ENCODE data around the gene CAV3.

Gene CAV3

DNA sequence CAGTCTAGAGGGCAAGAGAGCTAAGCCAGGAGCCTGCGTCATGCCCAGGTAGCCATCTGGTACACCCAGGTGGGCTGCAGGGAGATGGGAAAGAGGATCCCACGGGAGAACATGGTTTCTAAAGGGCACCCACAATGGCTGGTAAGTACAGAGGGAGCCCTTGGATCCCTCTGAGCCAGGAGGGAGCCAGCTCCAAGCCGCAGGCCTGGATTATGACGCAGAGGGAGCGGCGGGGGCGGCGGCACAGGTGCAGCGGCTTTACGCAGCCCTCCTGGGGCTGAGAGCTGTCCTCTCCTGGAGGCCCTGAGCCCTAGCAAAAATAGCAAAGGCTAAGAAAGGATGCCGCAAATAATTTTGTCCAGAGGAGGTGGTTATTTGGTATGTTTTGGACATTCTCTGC lies 2.8 kb downstream of the CAV3 start:
- DNase-seq = no peak

DNA sequence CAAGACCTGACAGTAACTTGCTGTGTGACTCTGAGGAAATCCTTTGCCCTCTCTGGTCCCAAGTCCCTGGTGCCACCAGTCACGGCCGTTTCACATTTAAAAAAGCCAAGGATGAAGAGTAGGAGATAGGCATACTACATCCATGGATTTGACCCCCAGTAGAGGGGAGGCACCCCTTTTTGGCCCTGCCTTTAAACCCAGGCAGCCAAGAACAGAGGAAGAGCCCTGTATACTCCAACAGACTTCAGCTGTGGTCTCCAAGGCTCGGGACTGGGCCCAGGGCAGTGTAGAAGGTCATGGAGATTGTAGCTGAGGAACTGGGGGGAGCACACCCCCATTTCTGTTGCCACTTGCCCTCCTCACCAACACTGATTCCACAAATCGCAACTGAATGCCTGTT lies 3.7 kb downstream of the CAV3 start:
- DNase-seq = no peak

DNA sequence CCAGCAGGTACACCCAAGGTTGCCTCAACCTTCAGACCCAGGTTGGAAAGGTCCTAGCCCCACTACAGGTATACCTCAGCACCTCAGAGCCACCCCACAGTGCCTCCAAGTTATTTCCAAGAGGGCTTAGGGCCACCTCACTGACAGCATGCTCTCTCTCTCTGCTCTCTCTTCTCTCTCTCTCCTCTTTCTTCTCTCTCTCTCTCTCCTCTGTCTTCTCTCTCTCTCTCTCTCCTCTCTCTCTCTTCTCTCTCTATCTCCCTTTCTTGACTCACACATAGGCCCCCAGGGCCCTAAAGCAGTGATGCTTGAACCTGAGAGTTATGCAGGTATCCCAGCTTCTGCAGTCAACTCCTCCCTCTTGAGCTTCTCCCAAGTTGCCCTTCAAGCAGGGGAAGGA lies 4.2 kb downstream of the CAV3 start:
- DNase-seq = no peak

DNA sequence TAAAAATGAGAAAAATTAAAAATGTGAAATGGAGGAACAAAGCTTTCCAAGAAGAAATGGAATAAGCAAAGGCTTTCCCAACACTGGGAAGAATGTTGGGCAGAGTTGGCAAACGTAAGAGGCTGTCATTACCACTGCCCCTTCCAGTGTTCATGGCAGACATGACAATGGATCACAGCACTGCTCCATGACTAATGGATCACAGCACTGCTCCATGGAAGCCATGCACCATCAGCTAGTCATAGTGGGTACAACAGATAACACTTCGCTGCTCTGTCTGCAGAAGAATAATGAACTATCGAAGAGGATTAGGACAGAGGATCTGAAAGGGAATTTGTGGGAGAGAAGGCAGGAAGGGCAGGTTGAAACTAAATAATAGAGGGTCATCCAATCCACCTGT lies 5.0 kb downstream of the CAV3 start:
- no peak for DNase-seq

DNA sequence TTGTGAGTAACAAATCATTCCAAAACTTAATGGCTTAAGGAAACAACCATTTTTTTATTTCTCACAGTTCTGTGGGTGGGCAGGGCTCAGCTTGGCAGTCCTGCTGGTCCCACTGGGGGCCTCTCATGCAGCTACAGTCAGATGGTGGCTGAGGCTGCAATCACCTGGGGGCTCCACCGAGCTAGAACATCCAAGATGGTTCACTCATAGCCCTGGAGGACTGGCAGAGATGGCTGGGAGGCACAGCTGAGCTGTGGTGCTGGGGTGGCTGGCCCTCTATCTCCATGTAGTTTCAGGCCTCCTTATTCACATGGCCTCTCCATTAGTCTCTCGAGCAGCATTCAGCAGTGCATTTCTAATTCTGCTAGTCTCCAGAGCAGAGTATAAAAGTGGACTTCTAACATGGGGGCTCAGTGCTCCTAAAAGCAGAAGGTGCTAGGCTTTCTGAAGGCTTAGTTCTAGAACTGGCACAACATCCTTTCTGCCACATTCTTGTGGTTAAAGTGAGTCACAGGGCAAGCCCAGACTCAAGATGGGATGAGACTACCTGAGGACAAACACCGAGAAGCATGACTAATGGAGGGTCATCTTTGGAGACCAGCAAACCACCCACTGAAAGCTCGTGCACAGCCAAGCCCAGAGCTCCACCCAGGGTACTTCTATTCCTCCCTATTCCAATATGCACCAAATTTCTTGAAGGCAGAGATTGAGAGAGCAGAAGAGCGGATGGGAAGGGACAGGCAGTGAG lies 6.3 kb downstream of the CAV3 start:
- DNase-seq = peak; percentile 82

DNA sequence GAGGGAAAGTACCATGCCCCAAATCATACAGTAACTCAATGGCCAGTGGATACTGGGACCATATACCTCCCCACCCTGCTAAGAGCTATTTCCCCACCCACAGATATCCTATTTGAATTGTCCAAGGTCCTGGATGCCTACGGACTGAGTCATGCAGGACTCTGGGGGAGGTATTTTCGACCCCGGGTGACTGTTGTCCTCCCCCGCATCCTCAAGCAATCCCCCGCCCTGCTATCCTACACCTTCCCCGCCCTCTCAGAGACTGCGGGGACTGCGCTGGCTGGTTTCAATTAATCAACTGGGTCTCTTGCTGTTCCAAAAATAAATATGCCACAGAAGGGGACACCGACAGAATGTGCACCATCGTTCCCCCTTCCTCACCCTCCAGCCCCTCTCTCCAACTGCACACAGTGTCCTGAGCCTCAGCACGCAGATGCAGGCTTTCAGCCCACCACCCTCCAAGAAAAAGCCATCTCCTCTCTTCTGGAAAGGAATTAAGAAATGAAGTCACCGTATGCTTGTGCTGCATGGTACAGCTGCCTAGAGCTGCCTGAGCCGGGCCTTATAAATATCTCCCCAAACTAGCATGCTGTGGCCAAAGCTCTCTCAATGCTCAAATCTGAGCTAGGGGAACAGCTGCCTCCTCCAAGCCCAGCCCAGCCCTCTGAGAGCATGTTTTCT lies 8.1 kb downstream of the CAV3 start:
- DNase-seq = peak; percentile 95

DNA sequence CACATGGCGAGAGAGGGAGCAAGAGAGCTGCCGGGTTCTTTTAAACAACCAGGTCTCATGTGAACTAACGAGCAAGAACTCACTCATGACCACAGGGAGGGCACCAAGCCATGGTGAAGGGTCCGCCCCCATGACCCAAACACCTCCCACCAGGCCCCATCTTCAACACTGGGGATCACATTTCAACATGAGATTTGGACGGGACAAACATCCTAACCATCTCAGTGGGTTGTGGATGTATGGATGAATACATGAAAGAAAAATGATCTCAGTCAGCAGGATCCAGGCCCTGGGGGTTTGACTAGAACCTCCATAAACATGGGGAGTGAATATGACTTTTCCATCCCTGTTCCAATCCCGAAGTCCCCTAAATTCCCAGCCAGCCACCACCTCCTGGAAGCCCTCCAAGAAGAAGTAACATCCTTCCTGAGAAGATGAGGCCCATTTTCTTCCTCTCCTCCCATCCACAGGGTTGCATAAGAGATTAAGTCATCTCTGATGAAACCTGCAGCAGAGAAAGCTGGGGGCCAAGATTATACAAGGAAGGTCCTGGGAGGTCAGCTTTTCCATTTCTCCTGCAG lies 9.5 kb downstream of the CAV3 start:
- DNase-seq = no peak

DNA sequence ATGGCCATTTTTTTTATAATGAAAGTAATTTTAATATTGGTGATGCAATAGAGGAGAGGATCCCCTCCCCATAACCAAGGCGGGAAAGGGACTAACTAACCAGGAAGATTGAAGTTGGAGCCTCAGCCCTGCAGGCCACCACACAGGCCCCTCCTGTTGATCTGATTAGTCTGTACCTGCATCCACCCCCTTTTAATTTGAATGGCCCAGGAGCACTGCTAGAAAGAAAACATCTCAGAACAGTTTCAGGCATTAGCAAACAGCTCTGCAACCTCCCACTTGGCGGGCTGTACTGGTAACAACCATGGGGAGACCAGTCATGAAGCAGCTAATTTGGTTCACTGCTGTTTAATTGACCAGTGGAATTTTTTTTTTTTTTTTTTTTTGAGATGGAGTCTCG lies 10.3 kb downstream of the CAV3 start:
- DNase-seq = no peak

DNA sequence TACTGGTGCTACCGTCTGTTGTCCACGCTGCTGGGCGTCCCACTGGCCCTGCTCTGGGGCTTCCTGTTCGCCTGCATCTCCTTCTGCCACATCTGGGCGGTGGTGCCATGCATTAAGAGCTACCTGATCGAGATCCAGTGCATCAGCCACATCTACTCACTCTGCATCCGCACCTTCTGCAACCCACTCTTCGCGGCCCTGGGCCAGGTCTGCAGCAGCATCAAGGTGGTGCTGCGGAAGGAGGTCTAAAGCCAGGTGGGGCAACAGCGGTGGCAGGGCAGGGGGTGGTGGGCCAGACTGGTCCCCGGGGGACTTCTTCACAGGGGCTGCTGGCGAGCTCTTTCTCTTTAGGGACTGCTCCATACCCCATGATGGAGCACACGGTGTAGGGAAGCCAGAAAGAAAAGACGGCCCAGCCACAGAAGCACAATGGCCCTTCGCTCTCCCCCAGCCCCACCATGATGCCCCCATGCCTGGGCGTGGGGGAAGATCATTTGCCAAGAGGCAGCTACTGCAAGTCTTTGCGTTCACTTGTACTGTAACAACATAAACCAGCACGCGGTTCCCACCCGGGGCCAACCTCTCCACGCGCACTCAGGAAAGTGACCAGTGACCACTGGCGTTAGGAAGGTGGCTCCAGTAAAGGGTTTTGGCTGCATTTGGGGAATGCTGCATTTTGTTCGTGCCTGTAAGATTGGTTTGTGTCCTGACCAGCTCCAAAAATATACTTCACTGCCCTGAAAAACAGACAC lies 12.2 kb downstream of the CAV3 start:
- no peak for DNase-seq

DNA sequence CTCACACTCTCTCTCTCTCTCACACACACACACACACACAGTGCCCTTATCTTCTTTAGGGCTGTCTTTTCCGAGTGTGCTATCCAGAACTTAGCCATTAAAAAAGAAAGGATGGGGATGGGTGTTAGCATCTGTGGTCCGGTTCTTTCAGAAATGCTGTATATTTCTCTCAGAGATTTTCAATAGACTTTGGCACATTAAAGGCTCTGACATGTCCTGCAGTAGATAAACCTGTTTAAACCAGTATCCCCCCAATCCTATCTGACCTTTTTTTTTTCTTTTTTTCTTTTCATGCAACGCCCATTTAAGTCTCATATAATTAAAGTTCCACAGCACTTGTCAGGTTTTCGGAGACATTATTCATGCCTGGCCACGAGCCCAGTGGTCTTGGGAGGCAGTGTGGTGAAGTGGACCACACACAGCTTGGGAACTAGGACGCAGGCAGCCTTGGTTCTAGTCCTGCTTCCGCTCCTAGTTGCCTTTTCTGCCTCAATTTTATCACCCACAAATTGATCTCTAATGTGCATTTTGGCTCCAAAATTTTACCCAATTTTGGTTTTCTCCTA lies 13.3 kb downstream of the CAV3 start:
- DNase-seq = no peak

DNA sequence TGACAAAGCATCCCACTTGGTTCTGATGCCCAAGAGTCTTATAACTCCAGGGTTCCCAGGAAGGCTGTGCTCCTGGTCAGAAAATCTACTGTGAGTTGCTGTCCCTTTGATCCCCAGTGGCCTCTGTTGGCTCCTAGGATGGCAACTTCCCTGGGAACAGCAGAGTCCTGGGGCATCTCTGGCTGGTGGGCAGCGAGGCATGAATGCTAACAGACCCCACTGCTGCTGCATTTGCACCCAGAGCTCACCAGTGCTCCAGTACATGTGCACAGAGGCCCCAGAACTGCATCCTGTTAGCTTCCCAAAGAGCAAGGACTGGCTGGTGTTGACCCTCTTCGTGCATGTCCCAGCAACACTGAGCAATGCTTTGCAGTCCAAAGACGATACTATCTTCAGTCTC lies 15.7 kb downstream of the CAV3 start:
- no peak for DNase-seq

DNA sequence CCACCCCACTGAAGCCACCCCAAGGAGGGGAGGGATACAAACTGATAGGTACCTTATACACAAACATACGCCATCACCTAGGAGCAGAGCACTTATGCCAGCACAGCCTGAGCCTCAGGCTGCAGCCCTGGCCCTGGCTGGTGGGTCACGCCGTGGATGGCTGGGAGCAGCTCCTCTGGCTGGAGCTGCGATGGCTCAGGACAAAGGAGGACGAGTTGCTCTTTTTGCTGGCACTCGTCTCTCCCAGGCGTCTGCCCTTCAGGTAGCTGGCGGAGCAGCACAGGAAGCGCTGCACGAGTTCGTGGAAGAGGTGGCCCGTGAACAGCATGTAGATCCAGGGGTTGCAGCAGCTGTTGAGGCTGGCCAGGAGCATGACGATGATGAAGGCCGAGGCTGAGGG lies 19.2 kb downstream of the CAV3 start:
- no peak for DNase-seq

DNA sequence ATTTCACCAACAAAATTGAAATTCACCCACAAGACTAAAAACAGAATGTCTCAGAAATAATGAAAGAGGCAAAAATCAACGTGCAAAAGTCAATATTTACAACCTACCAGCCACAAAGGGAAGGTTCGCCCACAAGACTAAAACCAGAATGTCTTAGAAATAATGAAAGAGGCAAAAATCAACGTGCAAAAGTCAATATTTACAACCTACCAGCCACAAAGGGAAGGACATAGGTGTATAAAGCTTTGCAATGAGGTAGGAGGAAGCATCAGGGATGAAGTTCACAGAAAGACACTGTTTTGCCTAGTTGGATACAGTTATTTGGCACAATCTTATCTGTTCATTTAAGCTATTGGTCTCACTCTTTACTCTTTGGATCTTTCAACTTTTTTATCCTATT lies 21.5 kb downstream of the CAV3 start:
- DNase-seq = no peak

DNA sequence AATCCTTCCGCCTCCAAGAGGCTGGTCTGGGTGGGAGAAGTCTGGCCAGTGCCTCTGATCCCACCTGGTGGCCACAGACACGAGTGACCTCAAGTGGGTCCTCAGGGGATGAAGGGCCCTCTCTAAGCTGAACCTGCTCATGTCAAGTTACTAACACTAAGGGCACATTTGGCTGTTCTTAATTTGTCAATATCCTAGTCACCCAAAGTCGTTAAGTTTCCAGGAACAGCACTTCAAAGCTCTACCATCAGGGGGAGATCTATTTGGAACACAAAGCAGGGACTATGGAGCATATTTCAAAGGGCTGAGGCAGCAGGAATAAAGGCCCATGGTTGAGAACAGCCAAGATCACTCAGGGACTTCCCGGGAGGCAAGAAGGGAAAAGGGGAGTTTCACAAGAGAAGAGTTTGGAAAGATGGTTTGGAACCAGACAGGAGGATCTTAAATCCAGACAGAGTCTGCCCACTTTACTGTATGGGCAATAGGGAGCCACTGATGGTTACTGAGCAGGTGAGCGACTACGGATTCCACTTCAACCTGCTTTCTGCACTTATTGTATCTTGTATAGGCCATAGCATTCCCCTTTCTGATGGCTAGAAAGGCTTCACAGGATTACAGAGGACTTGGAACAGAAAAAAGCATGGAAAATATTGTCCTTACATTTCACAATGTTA lies 22.1 kb downstream of the CAV3 start:
- DNase-seq = no peak

DNA sequence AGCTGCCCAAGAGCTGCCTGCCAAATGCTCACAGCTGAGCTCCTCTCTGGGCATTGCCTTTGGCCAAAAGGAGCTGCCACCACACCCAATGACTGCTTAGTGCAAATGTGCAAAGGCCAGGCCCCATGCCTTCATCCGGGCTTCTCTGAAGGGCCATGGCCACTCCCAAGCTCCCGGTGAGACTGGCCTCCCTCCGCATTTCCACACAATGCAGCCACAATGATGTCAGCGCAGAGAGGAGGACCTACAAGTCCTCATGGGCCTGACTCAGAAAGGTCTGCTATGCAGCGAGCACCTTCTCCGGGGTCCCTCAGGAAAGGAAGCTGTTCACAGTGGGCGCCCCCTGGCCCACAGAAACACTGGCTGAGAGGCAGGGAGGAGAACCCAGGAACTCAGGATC lies 23.1 kb downstream of the CAV3 start:
- DNase-seq = no peak

DNA sequence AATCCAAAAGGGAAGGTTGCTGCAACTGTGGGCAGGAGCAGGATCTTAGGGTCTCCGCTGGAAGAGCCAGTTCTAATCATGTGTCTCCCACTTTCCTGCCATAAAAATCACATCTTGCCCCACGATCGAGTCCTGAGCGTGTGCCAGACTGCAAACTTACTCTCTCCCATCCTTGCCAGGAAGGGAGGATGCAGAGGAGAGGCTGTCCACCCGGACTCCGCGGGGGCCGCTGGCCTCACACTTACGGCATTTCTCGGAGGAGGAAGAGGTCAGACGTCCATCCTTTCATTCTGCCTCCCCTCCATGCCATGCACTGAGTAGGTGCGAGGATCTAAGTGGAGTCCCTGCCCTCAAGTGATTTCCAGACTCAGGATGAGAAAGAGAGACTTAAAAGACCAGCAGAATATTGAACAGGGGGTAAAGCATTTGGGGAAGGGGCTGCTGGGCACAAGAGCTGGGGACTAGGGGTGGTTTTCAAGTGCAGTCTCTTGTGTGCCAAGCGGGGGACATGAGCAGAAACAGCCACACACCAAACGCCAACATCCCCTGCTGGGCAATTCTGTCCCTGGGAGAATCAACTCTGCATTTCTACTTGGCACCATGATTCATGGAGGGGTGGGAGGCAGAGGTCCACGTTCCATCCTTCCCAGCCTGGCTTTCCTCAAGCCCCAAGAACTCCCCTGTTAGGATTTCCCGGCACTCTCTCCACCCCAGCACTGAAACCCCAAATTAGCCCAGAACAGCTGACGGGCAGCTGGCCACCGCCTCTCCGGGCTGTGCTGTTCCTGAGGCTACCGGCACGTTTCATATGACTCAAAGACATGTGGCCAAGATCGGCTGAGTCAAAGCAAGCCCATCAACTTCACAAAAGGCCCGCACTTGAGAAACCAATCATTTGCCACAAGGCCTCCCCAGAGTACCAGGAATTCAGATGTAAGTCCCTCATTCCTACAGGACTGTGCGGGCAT lies 24.2 kb downstream of the CAV3 start:
- DNase-seq = peak; percentile 53

DNA sequence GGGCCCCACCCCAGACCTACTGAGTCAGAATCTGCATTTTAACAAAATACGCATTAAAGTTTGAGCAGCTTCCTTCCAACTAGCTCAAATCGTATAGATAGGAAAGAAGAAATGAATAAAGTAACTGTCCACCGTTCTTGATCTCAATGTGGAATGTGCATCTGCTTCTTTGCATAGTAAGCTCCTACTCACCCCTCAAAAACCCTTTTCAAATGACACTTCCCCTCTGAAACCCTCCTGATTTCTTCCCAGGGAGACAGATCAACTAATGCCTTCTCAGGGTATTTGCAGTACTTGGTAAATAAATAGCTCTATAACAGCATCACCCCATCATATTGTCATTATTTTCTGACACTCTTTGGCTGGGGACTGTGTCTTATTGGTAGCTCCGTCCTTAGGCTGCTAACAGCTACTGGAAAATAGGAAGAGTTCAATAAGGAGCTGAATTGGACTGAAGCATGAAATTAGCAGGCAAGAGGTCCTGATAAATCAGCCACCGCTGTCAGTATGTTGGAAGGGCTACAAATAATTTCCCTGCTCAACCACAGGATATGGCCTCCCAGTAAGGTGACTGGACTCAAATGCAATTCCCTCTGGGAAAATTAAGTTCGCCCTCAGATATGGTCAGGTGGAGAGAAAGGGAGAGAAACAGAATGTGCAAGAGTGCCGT lies 25.6 kb downstream of the CAV3 start:
- no peak for DNase-seq

DNA sequence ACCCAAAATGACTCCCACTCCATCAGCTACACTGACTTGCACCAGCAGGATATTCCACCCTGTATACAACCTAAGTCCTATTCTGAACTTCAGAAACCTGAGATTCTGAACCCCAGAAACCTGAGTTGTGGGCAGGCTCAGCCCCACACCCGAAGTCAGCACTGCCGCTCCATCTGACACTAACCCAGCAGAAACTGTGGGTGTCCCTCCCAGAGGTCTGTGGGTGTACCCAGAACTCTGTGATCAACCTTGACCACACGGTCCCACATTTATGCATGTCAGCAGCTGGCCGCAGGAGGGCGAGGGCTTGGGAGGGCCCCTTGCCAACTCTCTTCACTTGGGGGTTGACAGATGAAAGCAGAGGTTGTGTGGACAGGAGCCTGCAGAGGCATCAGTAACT lies 26.5 kb downstream of the CAV3 start:
- DNase-seq = peak; percentile 44

DNA sequence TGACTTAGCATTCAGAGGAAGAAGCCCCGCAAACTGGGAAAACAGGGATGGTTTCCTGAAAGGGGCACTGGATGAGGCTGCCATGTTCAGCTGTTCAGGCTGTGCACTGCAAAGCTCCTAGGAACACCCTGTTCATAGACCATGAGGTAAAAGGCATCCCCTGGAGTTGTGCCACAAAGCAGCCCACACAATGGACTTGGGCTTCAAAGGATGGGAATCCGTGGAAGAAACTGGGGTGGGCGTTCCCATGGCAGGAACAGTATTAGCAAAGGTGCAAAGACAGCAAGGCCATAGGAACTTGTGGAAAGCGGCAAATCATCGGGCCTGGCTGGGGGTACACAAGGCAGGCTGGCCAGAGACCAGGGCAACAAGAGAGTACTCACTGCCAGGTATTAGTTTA lies 26.9 kb downstream of the CAV3 start:
- peak; percentile 45 for DNase-seq

DNA sequence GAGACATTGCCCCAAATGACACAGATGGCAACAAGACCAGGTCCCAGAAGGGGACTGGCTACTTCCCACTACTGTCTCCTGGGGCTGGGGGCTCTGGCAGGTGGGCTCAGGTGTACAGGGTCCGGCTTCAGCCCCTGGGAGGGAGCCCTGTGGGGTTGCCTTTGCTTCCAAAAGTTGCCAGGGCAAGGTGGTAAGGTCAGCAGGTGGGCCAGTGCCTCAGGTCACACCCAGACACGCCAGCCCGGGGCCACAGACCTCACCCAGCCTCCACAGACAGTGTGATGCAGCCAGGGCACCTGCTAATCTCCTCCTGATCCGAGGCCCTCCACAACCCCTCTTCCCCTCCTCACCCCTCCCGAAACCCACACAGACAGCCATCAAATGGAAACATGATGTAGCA lies 28.3 kb downstream of the CAV3 start:
- DNase-seq = peak; percentile 32

Data from islet precursor cell (in vitro differentiated cells).